Lung microvascular endothelial cell (primary cell): ENCODE data around the gene TMEM143. TPM values are rescaled to one million over a fixed set of nuclear protein-coding genes. Genes with fewer than 3 reads are reported as not detected.

ENCODE experiments used
- DNase-seq, 2 donors: peaks; one replicate each; pipeline versions ENCODE4 v3.0.0 to v3.0.0-alpha.2; 2010; ENCODE audit warnings: low read depth in 2 of 2
- total RNA-seq: library from RNA; depleted of rRNA; stranded (reverse); fragments of >200 nt; gene quantifications from 2 replicates; pipeline ENCODE4 v1.2.1, GENCODE V29; 2014

TMEM143 gene
- total RNA-seq, 1 donor from 2014 or later: 2.0 TPM

- DNase-seq: no peak
Measured at GRCh38 chr19:48359123-48359522, 4.6 kb downstream of the TMEM143 start.

DNA sequence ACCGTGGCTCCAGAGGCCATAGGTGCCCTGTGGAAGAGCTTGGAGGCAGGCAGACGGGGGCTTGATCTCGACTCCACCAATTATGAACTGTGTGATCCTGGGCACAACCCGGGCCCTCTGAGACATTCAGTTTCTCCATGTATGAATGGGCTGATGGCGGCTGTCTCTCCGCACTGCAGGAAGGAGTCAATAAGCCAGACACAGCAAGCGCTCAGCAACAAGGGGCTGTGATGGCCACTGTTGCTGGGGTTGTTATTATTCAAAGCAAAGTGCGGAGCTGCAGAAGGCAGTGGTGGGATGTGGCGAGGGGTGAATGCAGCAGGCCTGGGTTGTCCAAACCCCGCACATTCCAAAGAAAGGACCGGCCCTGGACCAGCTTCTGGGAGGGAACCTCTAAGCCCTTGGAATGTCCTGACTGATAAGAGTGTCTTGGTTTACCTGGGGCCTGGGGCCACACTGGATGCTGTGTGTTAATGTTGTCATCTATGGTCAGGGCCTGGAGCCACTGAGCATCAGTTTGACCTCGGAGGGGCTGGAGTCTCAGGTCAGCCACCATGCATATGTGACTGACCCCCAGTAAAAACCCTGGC, 8.3 kb downstream of the TMEM143 start:
- no peak for DNase-seq

DNA sequence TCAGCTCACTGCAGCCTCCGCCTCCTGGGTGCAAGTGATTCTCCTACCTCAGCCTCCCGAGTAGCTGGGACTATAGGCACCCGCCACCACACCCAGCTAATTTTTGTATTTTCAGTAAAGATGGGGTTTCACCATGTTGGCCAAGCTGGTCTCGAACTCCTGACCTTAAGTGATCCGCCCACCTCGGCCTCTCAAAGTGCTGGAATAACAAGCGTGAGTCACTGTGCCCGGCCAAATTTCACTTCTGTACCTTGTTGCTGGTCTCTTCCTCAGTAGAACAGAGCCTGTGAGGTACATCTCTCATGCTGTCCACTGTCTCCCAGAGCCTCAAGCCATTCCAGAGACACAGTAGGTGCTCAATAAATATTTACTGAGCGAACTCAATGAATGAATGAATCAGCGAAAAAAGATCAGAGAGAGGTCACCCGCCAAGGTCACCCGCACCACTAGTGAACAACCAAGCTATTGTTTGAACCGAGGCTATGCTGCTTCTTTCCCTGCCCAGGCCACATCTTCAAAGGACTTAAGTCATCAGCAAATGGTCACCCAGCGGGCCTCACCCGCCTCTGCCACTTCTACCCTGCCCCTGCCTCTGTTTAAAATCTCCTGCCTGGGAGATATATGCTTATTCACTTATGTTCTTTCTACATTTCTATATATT, 9.3 kb downstream of the TMEM143 start:
- DNase-seq: no peak

DNA sequence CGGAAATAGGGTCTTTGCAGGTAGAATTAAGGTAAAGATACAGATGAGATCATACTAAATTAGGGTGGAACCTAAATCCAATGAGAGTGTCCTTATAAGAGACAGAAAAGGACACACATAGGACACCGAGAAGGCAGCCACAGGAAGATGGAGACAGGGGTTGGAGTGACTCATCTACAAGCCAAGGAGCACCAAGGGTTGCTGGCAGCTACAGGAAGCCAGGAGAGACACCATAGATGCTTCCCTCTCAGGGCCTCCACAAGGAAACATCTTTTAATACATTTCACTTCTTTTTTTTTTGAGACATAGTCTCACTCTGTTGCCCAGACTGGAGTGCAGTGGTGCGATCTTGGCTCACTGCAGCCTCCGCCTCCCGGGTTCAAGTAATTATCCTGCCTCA, 10.1 kb downstream of the TMEM143 start:
- DNase-seq: peak in 1 of 2 donors; percentile 19

- DNase-seq: peak; percentile 61 to 75
Measured at GRCh38 chr19:48351341-48351752, 12.4 kb downstream of the TMEM143 start.

DNA sequence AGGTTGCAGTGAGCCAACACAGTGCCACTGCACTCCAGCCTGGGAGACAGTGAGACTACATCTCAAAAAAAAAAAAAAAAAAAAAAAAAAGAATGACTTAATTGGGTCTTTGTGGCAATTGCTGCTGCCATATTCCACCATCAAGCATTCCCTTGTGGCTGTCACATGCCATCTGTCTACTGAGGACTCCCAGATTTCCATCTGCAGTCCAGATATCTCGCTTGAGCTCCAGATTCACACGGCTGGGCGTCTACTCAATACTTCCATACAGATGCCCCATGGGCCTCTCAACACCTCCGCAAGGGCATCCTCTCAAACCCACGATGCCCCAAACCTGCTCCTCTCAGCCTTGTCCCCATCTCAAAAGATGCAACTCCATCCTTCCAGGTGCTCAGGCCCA, 12.9 kb downstream of the TMEM143 start:
- no peak for DNase-seq

DNA sequence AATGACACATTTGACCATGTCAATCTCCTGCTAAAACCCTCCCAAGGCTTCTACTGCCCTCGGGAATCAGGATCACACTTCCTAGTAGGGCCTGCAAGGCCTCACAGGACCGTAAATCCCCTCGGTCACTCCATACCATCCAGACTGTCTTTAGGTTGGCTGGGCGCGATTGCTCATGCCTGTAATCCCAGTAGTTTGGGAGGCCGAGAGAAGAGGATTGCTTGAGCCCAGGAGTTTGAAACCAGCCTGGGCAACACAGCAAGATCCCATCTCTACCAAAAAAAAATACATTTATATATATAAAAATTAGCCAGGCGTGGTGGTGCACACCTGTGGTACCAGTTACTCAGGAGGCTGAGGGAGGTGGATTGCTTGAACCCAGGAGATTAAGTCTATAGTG, 15.0 kb downstream of the TMEM143 start:
- DNase-seq: no peak

GRCh38 chr19:48348045-48348444, 15.7 kb downstream of the TMEM143 start:
- peak; percentile 26 to 86 for DNase-seq

DNA sequence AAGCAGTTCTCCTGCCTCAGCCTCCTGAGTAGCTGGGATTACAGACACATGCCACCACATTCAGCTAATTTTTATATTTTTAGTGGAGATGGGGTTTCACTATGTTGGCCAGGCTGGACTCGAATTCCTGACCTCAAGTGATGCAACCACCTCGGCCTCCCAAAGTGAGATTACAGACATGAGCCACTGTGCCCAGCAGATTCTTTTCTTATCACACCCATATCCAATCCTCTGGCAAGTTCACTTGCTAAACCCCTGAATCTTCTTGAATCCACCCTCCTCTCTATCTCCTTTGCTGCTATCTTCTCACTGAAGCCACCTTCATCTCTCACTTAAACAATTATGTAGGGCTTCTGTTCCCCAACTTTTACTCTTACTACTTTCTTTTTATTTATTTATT, 17.5 kb downstream of the TMEM143 start:
- no peak for DNase-seq

GRCh38 chr19:48344892-48345291, 18.8 kb downstream of the TMEM143 start:
- no peak for DNase-seq

DNA sequence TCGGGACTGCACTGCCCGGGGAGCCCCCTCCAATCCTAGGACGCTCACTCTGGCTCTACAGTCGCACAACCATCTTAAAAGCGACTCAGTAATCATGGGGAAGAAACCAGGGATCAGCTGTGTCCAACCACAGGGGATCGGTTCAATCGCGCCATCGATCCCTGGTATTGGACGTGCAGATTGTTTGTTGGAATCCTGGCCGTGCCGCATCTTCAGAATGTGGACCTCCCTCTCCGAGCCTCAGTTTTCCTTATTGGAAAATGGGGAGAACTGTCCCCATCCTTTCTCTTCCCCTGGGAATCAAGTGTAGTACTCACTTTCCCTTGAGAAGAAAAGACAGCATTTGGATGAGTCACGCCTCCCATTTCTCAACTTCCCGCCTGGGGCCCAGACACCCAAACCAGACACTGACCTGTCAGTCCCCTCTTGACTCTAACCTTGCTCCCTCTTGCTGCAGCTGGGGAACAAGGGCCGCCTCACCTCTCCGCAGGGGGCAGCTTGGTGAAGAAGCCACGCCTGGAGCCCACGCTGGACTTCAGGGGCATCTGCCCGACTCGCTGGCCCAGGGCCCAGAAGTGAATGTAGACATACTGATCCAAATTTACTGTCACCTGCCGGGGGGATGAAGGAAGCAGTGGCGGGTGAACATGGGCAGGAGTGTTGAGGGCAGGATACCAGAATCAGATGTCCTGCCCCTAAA, 20.7 kb downstream of the TMEM143 start:
- peak in 1 of 2 donors; percentile 25 for DNase-seq

- no peak for DNase-seq
Measured at GRCh38 chr19:48342414-48342738, 21.4 kb downstream of the TMEM143 start.

- DNase-seq: no peak
Measured at GRCh38 chr19:48341515-48342413, 22.0 kb downstream of the TMEM143 start.

GRCh38 chr19:48340995-48341394, 22.7 kb downstream of the TMEM143 start:
- DNase-seq: no peak

DNA sequence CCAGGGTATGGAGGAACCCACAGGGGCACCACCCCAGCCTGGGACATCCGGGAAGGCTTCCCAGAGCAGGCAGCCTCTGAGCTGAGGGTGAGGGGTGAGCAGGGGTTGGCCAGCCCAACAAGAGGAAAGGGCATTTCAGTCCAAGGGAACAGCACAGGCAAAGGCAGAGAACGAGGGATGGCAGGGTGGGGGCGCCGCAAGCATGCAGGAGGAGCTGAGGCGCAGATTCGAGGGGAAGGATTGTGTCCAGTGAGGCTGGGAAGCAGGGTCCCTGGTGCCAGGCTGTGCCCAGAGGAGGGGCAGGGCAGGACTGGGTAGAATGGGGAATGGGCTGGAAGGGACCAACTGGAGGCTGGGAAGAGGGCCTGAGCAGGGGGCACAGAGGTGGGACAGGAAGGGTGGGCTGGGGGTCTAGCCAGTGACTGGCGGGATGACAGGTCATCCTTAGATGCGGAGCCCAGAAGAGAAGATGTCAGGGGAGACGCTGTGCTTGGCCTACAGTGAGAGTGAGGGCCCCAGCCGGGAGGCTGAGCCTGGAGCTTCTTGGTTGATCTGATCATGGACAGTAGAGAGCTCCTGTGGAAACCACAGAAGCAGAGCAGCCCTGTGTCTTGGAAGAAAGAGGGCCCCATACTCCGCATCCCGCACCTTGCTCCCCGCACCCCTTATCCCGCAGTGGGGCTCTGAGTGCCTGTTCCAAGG, 24.8 kb downstream of the TMEM143 start:
- no peak for DNase-seq

- no peak for DNase-seq
Measured at GRCh38 chr19:48338253-48338755, 25.4 kb downstream of the TMEM143 start.

DNA sequence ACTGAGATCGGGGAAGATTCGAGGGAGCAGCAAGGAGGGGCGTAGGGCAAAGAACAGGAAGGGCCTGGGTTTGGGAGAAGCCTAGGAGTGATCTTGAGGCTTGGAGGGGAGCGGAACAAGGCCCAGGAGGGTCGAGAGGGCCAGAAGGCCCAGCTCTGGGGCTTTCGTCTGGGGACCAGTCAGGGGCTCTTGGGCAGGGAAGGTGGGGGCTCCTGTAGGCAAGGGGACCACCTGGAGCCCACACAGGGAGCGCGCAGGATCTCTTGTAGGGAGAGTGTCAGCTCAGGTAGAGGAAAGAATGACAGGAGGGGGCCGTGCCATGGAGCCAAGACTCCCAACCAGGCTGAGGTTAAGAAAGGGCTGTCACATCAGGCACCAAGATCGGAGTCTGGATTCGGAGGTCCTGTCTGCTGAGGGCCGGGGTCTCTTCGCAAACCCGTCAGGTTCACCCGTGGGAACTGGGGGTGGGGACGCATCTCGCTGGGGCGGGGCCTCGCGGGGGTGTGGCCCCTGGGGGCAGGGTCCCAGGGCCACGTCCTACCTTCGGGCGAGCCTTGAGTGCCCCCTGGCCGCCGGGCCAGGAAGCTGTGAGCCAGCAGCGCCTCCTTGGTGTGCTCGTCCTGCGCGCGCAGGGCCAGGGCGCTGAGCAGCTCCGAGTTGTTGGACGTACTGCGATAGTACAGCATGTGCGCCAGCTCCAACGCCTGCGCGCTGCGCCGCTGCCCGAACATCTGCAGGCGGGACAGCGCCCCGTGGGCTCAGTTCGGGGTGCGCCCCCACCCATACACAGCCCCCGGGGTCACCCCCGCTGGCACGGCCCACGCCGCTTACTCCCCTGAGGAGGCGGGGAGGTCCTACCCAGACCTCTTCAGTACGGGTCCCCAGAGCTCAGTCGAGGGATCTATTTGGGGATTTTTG, 30.0 kb downstream of the TMEM143 start:
- peak; percentile 88 to 95 for DNase-seq

DNA sequence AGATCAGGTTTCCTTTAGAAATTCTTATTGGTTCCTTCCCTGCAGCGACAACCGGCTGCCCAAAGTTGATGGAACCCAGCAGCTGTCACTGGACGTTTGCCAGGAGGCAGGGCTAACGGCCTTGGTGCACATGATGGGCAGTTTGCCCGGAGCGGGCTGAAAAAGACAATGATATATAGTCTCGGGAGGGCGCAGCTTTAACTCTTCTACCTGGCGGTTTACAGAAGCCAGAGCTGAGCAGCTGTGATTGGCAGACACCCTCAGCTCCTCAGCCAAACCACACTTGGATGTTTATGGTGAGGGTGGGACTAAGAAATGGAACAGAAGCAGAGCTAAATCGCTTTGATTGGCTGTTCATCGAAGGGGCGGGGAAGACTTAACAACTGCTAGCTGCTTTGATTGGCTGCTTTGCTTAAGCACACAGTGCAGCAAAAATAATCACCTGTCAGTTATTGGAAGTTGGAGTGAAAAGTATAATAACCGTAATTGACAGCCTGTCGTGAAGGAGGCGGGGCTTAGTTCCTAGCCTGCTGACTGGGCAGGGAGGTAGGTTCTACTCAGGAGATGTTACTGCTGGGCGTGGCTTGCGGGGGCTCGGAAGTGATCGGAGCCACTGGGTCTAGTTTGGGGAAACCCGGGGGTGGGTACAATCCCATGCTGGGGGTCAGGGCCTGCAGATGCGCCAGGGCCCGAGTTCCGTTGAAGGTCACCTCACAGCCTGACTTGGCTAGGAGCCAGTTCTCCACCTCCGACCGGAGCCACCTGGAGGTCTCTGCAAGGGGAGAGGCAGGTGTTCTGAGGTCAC, 30.9 kb downstream of the TMEM143 start:
- DNase-seq: peak; percentile 96 to 98

- DNase-seq: no peak
Measured at GRCh38 chr19:48332351-48332661, 31.4 kb downstream of the TMEM143 start.
